Measurements from ENCODE around the gene CHAF1B.

CHAF1B gene

DNA sequence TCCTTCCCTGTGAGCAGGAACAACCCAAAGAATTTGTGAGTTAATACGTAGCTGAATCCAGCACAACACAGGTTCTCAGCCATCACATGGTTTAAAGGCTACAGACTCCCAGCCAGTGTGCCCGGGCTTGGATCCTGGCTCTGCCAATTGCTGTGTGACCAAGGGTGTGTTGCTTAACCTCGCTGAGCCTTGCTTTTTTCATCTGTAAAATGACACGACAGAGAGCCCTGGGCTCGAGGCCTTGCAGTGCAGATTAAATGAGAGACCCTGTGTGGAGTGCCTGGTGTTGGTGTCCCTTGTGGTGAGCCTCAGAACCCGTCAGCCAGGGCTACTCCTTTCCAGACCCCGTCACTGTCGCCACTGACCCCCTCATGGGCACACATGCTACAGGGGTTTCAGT is 39.4 kb downstream of the CHAF1B start:
- Histone ChIP-seq H3K9ac (ENCODE audit: low read length) (no peak overlapping the region), H3K9me3 (ENCODE audit: insufficient read depth, low read length) (no peaks in the 10 kb centered on the region), H2AFZ (ENCODE audit: low read depth, low read length, severe bottlenecking) (no peak overlapping the region), H4K20me1 (ENCODE audit: low read depth, low read length) (no peaks in the 10 kb centered on the region), H3K4me3 (ENCODE audit: insufficient read depth, low read length, poor library complexity, severe bottlenecking) (no peak overlapping the region), H3K27ac (ENCODE audit: low read depth, low read length) (no peak overlapping the region), H3K4me2 (ENCODE audit: low read depth, low read length, poor library complexity, severe bottlenecking) (no peak overlapping the region), H3K36me3 (ENCODE audit: low read length) (no peaks in the 10 kb centered on the region), H3F3A (ENCODE audit: insufficient read depth) (no peaks in the 10 kb centered on the region), H3K9me2 (replicated peaks; ENCODE audit: insufficient read depth, low read length) (no peaks in the 10 kb centered on the region), H3K27me3 (ENCODE audit: low read length) (no peaks in the 10 kb centered on the region), H3K79me2 (ENCODE audit: insufficient read depth, low read length) (no peaks in the 10 kb centered on the region)
- no peak for TF ChIP-seq EZH2phosphoT487 (conservative IDR thresholded peaks at IDR 0.05; ENCODE audit: low read length)
- TF ChIP-seq, protein P1, sequence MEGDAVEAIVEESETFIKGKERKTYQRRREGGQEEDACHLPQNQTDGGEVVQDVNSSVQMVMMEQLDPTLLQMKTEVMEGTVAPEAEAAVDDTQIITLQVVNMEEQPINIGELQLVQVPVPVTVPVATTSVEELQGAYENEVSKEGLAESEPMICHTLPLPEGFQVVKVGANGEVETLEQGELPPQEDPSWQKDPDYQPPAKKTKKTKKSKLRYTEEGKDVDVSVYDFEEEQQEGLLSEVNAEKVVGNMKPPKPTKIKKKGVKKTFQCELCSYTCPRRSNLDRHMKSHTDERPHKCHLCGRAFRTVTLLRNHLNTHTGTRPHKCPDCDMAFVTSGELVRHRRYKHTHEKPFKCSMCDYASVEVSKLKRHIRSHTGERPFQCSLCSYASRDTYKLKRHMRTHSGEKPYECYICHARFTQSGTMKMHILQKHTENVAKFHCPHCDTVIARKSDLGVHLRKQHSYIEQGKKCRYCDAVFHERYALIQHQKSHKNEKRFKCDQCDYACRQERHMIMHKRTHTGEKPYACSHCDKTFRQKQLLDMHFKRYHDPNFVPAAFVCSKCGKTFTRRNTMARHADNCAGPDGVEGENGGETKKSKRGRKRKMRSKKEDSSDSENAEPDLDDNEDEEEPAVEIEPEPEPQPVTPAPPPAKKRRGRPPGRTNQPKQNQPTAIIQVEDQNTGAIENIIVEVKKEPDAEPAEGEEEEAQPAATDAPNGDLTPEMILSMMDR (IDR thresholded peaks at IDR 0.05; ENCODE audit: insufficient read depth, low read length, poor library complexity, severe bottlenecking): no peak

DNA sequence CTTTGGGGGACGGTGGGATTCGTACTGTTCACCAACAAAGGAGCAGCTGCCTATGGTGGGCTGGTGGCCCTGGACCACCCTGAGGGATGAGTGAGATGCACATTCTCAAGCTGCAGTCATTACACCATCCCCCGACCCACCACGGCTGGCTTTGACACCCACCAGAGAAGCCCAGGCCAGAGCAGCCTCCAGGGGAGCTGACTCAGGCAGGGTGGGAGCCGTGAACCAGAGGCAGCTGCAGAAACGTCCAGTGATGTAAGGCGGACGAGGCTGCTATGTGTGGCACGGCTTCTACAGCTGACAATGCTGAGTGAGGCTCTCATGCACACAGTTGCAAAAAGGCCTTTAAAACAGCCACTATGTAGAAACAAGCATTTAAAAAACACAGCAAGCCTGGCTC is 40.1 kb downstream of the CHAF1B start:
- Histone ChIP-seq H3K9ac (ENCODE audit: low read length) (no peak overlapping the region), H3K36me3 (ENCODE audit: low read length) (no peaks in the 10 kb centered on the region), H3K27me3 (ENCODE audit: low read length) (no peaks in the 10 kb centered on the region), H3K79me2 (ENCODE audit: insufficient read depth, low read length) (no peaks in the 10 kb centered on the region), H3K9me3 (ENCODE audit: insufficient read depth, low read length) (no peaks in the 10 kb centered on the region), H3K4me2 (ENCODE audit: low read depth, low read length, poor library complexity, severe bottlenecking) (no peak overlapping the region), H3K4me3 (ENCODE audit: insufficient read depth, low read length, poor library complexity, severe bottlenecking) (no peak overlapping the region), H3K9me2 (replicated peaks; ENCODE audit: insufficient read depth, low read length) (no peaks in the 10 kb centered on the region), H2AFZ (ENCODE audit: low read depth, low read length, severe bottlenecking) (no peak overlapping the region), H4K20me1 (ENCODE audit: low read depth, low read length) (no peaks in the 10 kb centered on the region), H3K27ac (ENCODE audit: low read depth, low read length) (no peak overlapping the region), H3F3A (ENCODE audit: insufficient read depth) (no peaks in the 10 kb centered on the region)
- TF ChIP-seq, protein P1 (IDR thresholded peaks at IDR 0.05; ENCODE audit: insufficient read depth, low read length, poor library complexity, severe bottlenecking): no peak
- TF ChIP-seq EZH2phosphoT487 (conservative IDR thresholded peaks at IDR 0.05; ENCODE audit: low read length): no peak

DNA sequence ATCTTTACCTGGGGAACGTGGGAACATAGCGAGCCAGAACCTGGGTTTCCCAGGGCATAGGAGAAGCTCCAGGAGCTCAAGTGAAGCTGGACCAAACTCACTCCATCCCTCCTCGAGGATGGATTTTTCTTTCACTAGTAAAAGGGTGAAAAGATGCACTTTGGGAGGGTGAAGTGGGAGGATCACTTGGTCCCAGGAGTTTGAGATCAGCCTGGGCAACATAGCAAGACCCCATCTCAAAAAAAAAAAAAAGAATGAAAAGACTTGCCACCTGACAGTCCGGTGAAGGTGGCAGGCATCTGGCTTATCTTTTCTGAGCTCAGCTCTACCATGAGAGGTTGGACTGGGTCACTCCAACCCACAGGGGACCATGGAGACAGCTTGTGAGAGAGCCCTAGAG is 42.3 kb downstream of the CHAF1B start:
- H3K27me3 ChIP-seq (ENCODE audit: low read length): no peaks in the 10 kb centered on the region
- no peaks in the 10 kb centered on the region for H3K9me2 ChIP-seq (replicated peaks; ENCODE audit: insufficient read depth, low read length)
- H3K36me3 ChIP-seq (ENCODE audit: low read length): no peaks in the 10 kb centered on the region
- no peak overlapping the region for H3K4me2 ChIP-seq (ENCODE audit: low read depth, low read length, poor library complexity, severe bottlenecking)
- H3K27ac ChIP-seq (ENCODE audit: low read depth, low read length): no peak overlapping the region
- H3F3A ChIP-seq (ENCODE audit: insufficient read depth): no peaks in the 10 kb centered on the region
- H3K4me3 ChIP-seq (ENCODE audit: insufficient read depth, low read length, poor library complexity, severe bottlenecking): no peak overlapping the region
- no peak overlapping the region for H3K9ac ChIP-seq (ENCODE audit: low read length)
- H3K9me3 ChIP-seq (ENCODE audit: insufficient read depth, low read length): no peaks in the 10 kb centered on the region
- no peaks in the 10 kb centered on the region for H4K20me1 ChIP-seq (ENCODE audit: low read depth, low read length)
- no peaks in the 10 kb centered on the region for H3K79me2 ChIP-seq (ENCODE audit: insufficient read depth, low read length)
- TF ChIP-seq, protein P1 (IDR thresholded peaks at IDR 0.05; ENCODE audit: insufficient read depth, low read length, poor library complexity, severe bottlenecking): no peak
- no peak for TF ChIP-seq EZH2phosphoT487 (conservative IDR thresholded peaks at IDR 0.05; ENCODE audit: low read length)
- H2AFZ ChIP-seq (ENCODE audit: low read depth, low read length, severe bottlenecking): no peak overlapping the region
